GM10248 (cell line): ENCODE results near the gene A1BG.
"Not testable (repeated sequence)": the region's sequence is repeated elsewhere in the genome, so short reads cannot be mapped to it uniquely, and the experiment has no call there.

Experiments
- CTCF ChIA-PET: fragments of 300-600 bp; sonication (Branson Sonifier 250); formaldehyde crosslinking; extraction: SDS; loops from one replicate; lab custom pipeline; 2021; ENCODE audit warnings: antibody characterized with exemption; lab: Yijun Ruan, JAX
- POLR2A ChIA-PET: fragments of 350-650 bp; sonication (Branson Sonifier 250); formaldehyde crosslinking; extraction: SDS; loops from one replicate; lab custom pipeline; 2020; ENCODE audit warnings: antibody characterized with exemption; lab: Yijun Ruan, JAX
- DNase-seq: peaks from one replicate; pipeline ENCODE4 v3.0.0; 2012; ENCODE audit errors: extremely low spot score
- CTCF ChIP-seq: IDR thresholded peaks from 2 replicates; pipeline ENCODE4 v1.5.1; 2012; ENCODE audit warnings: mild to moderate bottlenecking, low read depth; ENCODE audit errors: extremely low read depth, missing control alignments, control extremely low read depth

A1BG gene

DNA sequence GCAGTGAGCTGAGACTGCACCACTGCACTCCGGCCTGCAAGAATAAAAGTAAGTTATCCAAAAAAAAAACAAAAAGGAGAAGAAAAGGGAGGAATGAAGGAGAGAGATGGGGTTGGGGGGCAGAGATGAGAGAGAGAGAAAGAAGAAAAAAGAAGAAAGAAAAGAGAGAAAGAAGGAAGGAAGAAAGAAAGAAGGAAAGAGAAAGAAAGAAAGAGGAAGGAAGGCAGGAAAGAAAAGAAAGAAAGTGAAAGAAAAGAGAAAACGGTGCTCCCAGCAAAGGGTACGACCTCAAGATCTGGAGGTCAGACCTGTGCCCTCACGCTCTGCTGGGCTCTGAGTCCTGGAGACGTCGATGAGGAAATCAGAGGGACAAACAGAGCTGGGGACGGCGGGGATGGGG, 3.7 kb downstream of the A1BG start:
- ChIA-PET POLR2A (interaction anchor here (0.9 kb wide), 1 partner anchor 57 kb away, joined by 3 read pairs; no protein-coding TSS in a partner anchor), CTCF (interaction anchor here (1.0 to 2.3 kb wide), 3 partner anchors 13 to 20 kb away, joined by 3 to 12 read pairs (median 5); partner anchors contain the start of gene ZNF497)
- no peak for DNase-seq
- TF ChIP-seq CTCF, result no peak

DNA sequence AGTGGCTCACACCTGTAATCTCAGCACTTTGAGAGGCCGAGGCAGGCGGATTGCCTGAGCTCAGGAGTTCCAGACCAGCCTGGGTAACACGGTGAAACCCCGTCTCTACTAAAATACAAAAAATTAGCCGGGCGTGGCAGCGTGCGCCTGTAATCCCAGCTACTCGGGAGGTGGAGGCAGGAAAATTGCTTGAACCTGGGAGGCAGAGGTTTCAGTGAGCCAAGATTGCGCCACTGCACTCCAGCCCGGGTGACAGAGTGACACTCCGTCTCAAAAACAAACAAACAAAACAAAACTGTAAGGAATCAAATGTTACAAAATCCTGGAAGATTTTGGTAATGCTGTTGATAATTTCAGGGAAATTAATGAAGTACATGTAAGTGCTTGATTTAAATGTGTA, 5.2 kb downstream of the A1BG start:
- POLR2A ChIA-PET, DNase-seq: not testable (repeated sequence)
- CTCF ChIA-PET, result interaction anchor here (1.1 to 3.8 kb wide), 8 partner anchors 12 to 69 kb away, joined by 3 to 14 read pairs (median 5); partner anchors contain the start of gene ZNF497

- no peak for TF ChIP-seq CTCF
- CTCF ChIA-PET, result interaction anchor here (0.8 to 3.8 kb wide), 9 partner anchors 11 to 172 kb away, joined by 3 to 14 read pairs (median 6); partner anchors contain the start of genes ZBTB45 and ZNF497
- peak; percentile 96 for DNase-seq
- POLR2A ChIA-PET, result no interaction called here
Measured at GRCh38 chr19:58346961-58347929, 6.0 kb downstream of the A1BG start.

- no peak for DNase-seq
- no peak for TF ChIP-seq CTCF
- ChIA-PET POLR2A (no interaction called here), CTCF (interaction anchor here (0.9 to 3.8 kb wide), 4 partner anchors 9 to 174 kb away, joined by 3 to 14 read pairs (median 8); partner anchors contain the start of genes ZBTB45 and ZNF497)
Measured at GRCh38 chr19:58345558-58345957, 7.7 kb downstream of the A1BG start.

DNA sequence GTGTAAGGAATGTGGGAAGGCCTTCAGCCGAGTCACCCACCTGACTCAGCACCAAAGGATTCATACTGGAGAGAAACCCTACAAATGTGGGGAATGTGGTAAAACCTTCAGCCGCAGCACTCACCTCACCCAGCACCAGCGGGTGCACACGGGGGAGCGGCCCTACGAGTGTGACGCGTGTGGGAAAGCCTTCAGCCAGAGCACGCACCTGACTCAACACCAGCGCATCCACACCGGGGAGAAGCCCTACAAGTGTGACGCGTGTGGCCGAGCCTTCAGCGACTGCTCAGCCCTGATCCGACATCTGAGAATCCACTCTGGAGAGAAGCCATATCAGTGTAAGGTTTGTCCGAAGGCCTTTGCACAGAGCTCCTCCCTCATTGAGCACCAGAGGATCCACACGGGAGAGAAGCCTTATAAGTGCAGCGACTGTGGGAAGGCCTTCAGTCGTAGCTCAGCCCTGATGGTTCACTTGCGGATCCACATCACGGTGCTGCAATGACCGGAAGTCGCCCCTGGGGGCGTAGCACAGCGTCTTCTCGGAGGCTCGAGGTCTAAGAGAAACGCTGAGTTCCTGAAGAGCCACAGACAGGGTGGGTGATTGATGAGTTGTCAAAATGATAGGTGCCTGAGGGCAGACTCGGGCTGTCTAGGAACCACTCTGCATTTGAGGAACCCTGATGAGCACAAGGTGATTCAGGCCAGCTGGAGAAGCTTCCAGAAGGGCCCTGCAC, 14.3 kb downstream of the A1BG start:
- CTCF ChIA-PET, result interaction anchor here (1.3 to 1.8 kb wide), 2 partner anchors 9 to 175 kb away, joined by 4 read pairs; no protein-coding TSS in a partner anchor
- no peak for TF ChIP-seq CTCF
- no peak for DNase-seq
- POLR2A ChIA-PET, result no interaction called here

GRCh38 chr19:58338336-58338735, 15.0 kb downstream of the A1BG start:
- no peak for TF ChIP-seq CTCF
- ChIA-PET CTCF (interaction anchor here (1.8 kb wide), 1 partner anchor 176 kb away, joined by 4 read pairs; no protein-coding TSS in a partner anchor), POLR2A (no interaction called here)
- no peak for DNase-seq
